ENCODE data around the gene STAC.

STAC gene

GRCh38 chr3:36408146-36408545 is 27.8 kb downstream of the STAC start:
- DNase-seq (ENCODE audit: low read depth), result no peak
- TF ChIP-seq CTCF (conservative IDR thresholded peaks at IDR 0.05; ENCODE audit: low read length), result peak; percentile 22; the same call in 1 of the 2 replicates
- H3K4me3 ChIP-seq (ENCODE audit: low read length), result no peak overlapping the region

GRCh38 chr3:36409862-36410261 is 29.6 kb downstream of the STAC start:
- no peak for DNase-seq (ENCODE audit: low read depth)
- no peak for TF ChIP-seq CTCF (conservative IDR thresholded peaks at IDR 0.05; ENCODE audit: low read length)
- H3K4me3 ChIP-seq (ENCODE audit: low read length), result no peak overlapping the region

GRCh38 chr3:36411587-36411986 is 31.3 kb downstream of the STAC start:
- H3K4me3 ChIP-seq (ENCODE audit: low read length), result no peak overlapping the region
- TF ChIP-seq CTCF (conservative IDR thresholded peaks at IDR 0.05; ENCODE audit: low read length), result no peak
- DNase-seq (ENCODE audit: low read depth), result no peak

- DNase-seq (ENCODE audit: low read depth), result no peak
- H3K4me3 ChIP-seq (ENCODE audit: low read length), result no peak overlapping the region
- no peak for TF ChIP-seq CTCF (conservative IDR thresholded peaks at IDR 0.05; ENCODE audit: low read length)
Observed at GRCh38 chr3:36416599-36416998, 36.3 kb downstream of the STAC start.

GRCh38 chr3:36417237-36417636 is 36.9 kb downstream of the STAC start:
- DNase-seq (ENCODE audit: low read depth), result no peak
- H3K4me3 ChIP-seq (ENCODE audit: low read length), result no peak overlapping the region
- no peak for TF ChIP-seq CTCF (conservative IDR thresholded peaks at IDR 0.05; ENCODE audit: low read length)

GRCh38 chr3:36418296-36418695 is 38.0 kb downstream of the STAC start:
- H3K4me3 ChIP-seq (ENCODE audit: low read length), result no peak overlapping the region
- TF ChIP-seq CTCF (conservative IDR thresholded peaks at IDR 0.05; ENCODE audit: low read length), result no peak
- DNase-seq (ENCODE audit: low read depth), result peak; percentile 15

GRCh38 chr3:36428445-36428844 is 48.1 kb downstream of the STAC start:
- no peak overlapping the region for H3K4me3 ChIP-seq (ENCODE audit: low read length)
- no peak for TF ChIP-seq CTCF (conservative IDR thresholded peaks at IDR 0.05; ENCODE audit: low read length)
- no peak for DNase-seq (ENCODE audit: low read depth)
